IMR-90 (cell line): ENCODE data around the gene TBL3. TPM values are rescaled to one million over a fixed set of nuclear protein-coding genes. Genes with fewer than 3 reads are reported as not detected.
A peak's percentile ranks its signal among the peaks of the same experiment; 100 is the strongest.

ENCODE experiments used
- ATAC-seq: fragments of 200-7000 bp; cut with Tn5 transposase; 2 replicates; pipeline ENCODE4 v1.9.1; 2020; ENCODE audit warnings: low read depth, mild to moderate bottlenecking, moderate library complexity
- BruUV-seq: library from RNA; stranded (reverse); fragments of 400-500 nt; replicated peaks from 2 replicates; lab custom pipeline; 2021; lab: Mats Ljungman, UMichigan
- CTCF ChIA-PET: fragments of 300-600 bp; formaldehyde crosslinking; extraction: SDS; loops from one replicate; lab custom pipeline; 2021; ENCODE audit warnings: antibody characterized with exemption; lab: Yijun Ruan, JAX
- POLR2A ChIA-PET: fragments of 300-600 bp; sonication (Branson Sonifier 250); formaldehyde crosslinking; loops from one replicate; lab custom pipeline; 2022; ENCODE audit warnings: antibody characterized with exemption; ENCODE audit not compliant: unreplicated experiment; lab: Charles Lee
- DNase-seq: peaks from one replicate; pipeline ENCODE4 v3.0.0; 2013
- H2AFZ ChIP-seq: replicated peaks from 2 replicates; pipeline ENCODE3; 2013; ENCODE audit warnings: low read length, mild to moderate bottlenecking; ENCODE audit not compliant: poor library complexity
- H2AK5ac ChIP-seq: 2 replicates; pipeline ENCODE4 v1.6.1; 2013; ENCODE audit warnings: low read depth, low read length, inconsistent platforms
- H2AK9ac ChIP-seq: replicated peaks from 2 replicates; pipeline ENCODE3; 2013; ENCODE audit warnings: mild to moderate bottlenecking, low read depth, low read length, moderate library complexity; ENCODE audit not compliant: poor library complexity
- H2BK120ac ChIP-seq: 2 replicates; pipeline ENCODE4 v1.6.1; 2013; ENCODE audit warnings: low read depth, low read length, inconsistent platforms
- H2BK15ac ChIP-seq: 3 replicates; pipeline ENCODE4 v1.6.1; 2013; ENCODE audit warnings: low read depth, low read length, inconsistent platforms
- H2BK20ac ChIP-seq: 2 replicates; pipeline ENCODE4 v1.6.1; 2013; ENCODE audit warnings: low read depth, mild to moderate bottlenecking, inconsistent platforms, low read length, moderate library complexity
- H2BK5ac ChIP-seq: 2 replicates; pipeline ENCODE4 v1.6.1; 2013; ENCODE audit warnings: mild to moderate bottlenecking, low read depth, low read length, inconsistent platforms; ENCODE audit not compliant: poor library complexity, severe bottlenecking
- H3K14ac ChIP-seq: replicated peaks from 2 replicates; pipeline ENCODE4 v1.6.1; 2013; ENCODE audit warnings: low read depth, low read length, inconsistent platforms
- H3K18ac ChIP-seq: 2 replicates; pipeline ENCODE4 v1.6.1; 2013; ENCODE audit warnings: low read depth, low read length, control low read depth
- H3K23ac ChIP-seq: 2 replicates; pipeline ENCODE4 v1.6.1; 2013; ENCODE audit warnings: low read depth, low read length, inconsistent platforms
- H3K27ac ChIP-seq: 2 replicates; pipeline ENCODE4 v1.5.1; 2013; ENCODE audit warnings: mild to moderate bottlenecking, control low read depth, low read length; ENCODE audit not compliant: insufficient read depth
- H3K27me3 ChIP-seq: 2 replicates; pipeline ENCODE4 v1.6.1; 2013; ENCODE audit warnings: low read length; ENCODE audit not compliant: control insufficient read depth, insufficient read depth
- H3K36me3 ChIP-seq: 2 replicates; pipeline ENCODE4 v1.6.1; 2013; ENCODE audit warnings: low read length, mixed read lengths; ENCODE audit not compliant: control insufficient read depth, insufficient read depth
- H3K4ac ChIP-seq: 2 replicates; pipeline ENCODE4 v1.6.1; 2013; ENCODE audit warnings: low read depth, low read length, inconsistent platforms
- H3K4me1 ChIP-seq: 2 replicates; pipeline ENCODE4 v1.6.1; 2013; ENCODE audit warnings: low read length, mixed read lengths; ENCODE audit not compliant: control insufficient read depth, insufficient read depth
- H3K4me2 ChIP-seq: 2 replicates; pipeline ENCODE4 v1.6.1; 2013; ENCODE audit warnings: low read depth, mild to moderate bottlenecking, control low read depth, low read length, moderate library complexity
- H3K4me3 ChIP-seq: 2 replicates; pipeline ENCODE4 v1.5.1; 2013; ENCODE audit warnings: low read depth, mild to moderate bottlenecking, control low read depth, low read length, moderate library complexity; ENCODE audit not compliant: insufficient read depth
- H3K56ac ChIP-seq: 2 replicates; pipeline ENCODE4 v1.6.1; 2013; ENCODE audit warnings: low read length, inconsistent platforms; ENCODE audit not compliant: insufficient read depth; ENCODE audit errors: extremely low read depth
- H3K79me1 ChIP-seq, 2 experiments: 2 replicates each; pipeline ENCODE4 v1.6.1; 2013; ENCODE audit warnings: low read length in 2 of 2, inconsistent platforms in 1 of 2, low read depth in 1 of 2
- H3K9ac ChIP-seq: 2 replicates; pipeline ENCODE4 v1.6.1; 2013; ENCODE audit warnings: low read depth, low read length, control low read depth
- H3K9me1 ChIP-seq: 2 replicates; pipeline ENCODE4 v1.6.1; 2013; ENCODE audit warnings: low read length, inconsistent platforms; ENCODE audit not compliant: insufficient read depth
- H3K9me3 ChIP-seq: 2 replicates; pipeline ENCODE4 v1.6.1; 2013; ENCODE audit warnings: low read length; ENCODE audit not compliant: control insufficient read depth, insufficient read depth
- H4K20me1 ChIP-seq: 2 replicates; pipeline ENCODE4 v1.6.1; 2013; ENCODE audit warnings: low read length, inconsistent platforms; ENCODE audit not compliant: insufficient read depth
- H4K5ac ChIP-seq: 2 replicates; pipeline ENCODE4 v1.6.1; 2013; ENCODE audit warnings: mild to moderate bottlenecking, low read depth, low read length, control low read depth
- H4K8ac ChIP-seq, 2 experiments: 2 replicates each; pipeline ENCODE4 v1.6.1; 2013; ENCODE audit warnings: low read depth in 2 of 2, low read length in 2 of 2, control low read depth in 1 of 2, inconsistent platforms in 1 of 2
- H4K91ac ChIP-seq: 2 replicates; pipeline ENCODE4 v1.6.1; 2013; ENCODE audit warnings: low read depth, low read length, inconsistent platforms; ENCODE audit not compliant: insufficient read depth
- FOS ChIP-seq: fragments of 150-350 bp; IDR thresholded peaks from 2 replicates; pipeline ENCODE4 v1.6.1; 2016; ENCODE audit warnings: low read depth, low read length
- MAZ ChIP-seq: IDR thresholded peaks from 2 replicates; pipeline ENCODE4 v1.6.1; 2012; ENCODE audit warnings: low read depth, mild to moderate bottlenecking, low read length, improper control_type of control experiment, moderate library complexity, borderline replicate concordance
- MXI1 ChIP-seq: IDR thresholded peaks from 2 replicates; pipeline ENCODE4 v1.6.1; 2012; ENCODE audit warnings: low read depth, mild to moderate bottlenecking, low read length, moderate library complexity, borderline replicate concordance
- NFE2L2 ChIP-seq: fragments of 150-350 bp; IDR thresholded peaks from 2 replicates; pipeline ENCODE4 v1.6.1; 2016; ENCODE audit warnings: low read depth, mild to moderate bottlenecking, low read length
- POLR2A ChIP-seq: IDR thresholded peaks from 2 replicates; pipeline ENCODE4 v1.6.1; 2012; ENCODE audit warnings: mild to moderate bottlenecking, low read depth, low read length
- RFX5 ChIP-seq: IDR thresholded peaks from 2 replicates; pipeline ENCODE4 v1.8.0; 2012; ENCODE audit warnings: low read depth, mild to moderate bottlenecking, low read length, moderate library complexity
- WGBS, 2 experiments: methylation state at CpG; one replicate each; pipeline versions ENCODE4 v1.1.5 to v1.1.7; 2013; ENCODE audit warnings: missing lambda C conversion rate in 2 of 2; ENCODE audit not compliant: insufficient read length in 1 of 2; ENCODE audit errors: extremely low coverage in 2 of 2; 5-methylcytosine and 5-hydroxymethylcytosine counted together
- dilution Hi-C: fragments of 300-500 bp; cut with HindIII; formaldehyde crosslinking; loops from one replicate; pipeline ENCODE4 v1.14.3; 2018; ENCODE audit warnings: low sequenced_read_pairs; ENCODE audit not compliant: unreplicated experiment
- in situ Hi-C: fragments of 300-500 bp; cut with MboI; formaldehyde crosslinking; loops from 3 replicates; pipeline ENCODE4 v1.14.3; 2019; ENCODE audit warnings: low sequenced_read_pairs, inconsistent platforms, mixed read lengths
- intact Hi-C: fragments of 100-400 bp; cut with micrococcal nuclease; formaldehyde crosslinking; loops from 2 replicates; pipeline ENCODE4 v1.10.0; 2022
- polyA plus RNA-seq, 3 experiments: library from polyadenylated mRNA; depleted of rRNA; stranded (reverse); fragments of >200 nt; gene quantifications; 2 replicates each; pipeline ENCODE4 v1.2.3, GENCODE V29; 2012; ENCODE audit warnings: low replicate concordance in 1 of 3
- total RNA-seq: library from RNA; depleted of rRNA; stranded (reverse); fragments of >200 nt; gene quantifications from 2 replicates; pipeline ENCODE4 v1.2.3, GENCODE V29; 2012

TBL3 gene
- total and polyA plus RNA-seq, 2 of the 4 experiments (the other 2 are of a cell fraction): 38.5 to 60.8 TPM

DNA sequence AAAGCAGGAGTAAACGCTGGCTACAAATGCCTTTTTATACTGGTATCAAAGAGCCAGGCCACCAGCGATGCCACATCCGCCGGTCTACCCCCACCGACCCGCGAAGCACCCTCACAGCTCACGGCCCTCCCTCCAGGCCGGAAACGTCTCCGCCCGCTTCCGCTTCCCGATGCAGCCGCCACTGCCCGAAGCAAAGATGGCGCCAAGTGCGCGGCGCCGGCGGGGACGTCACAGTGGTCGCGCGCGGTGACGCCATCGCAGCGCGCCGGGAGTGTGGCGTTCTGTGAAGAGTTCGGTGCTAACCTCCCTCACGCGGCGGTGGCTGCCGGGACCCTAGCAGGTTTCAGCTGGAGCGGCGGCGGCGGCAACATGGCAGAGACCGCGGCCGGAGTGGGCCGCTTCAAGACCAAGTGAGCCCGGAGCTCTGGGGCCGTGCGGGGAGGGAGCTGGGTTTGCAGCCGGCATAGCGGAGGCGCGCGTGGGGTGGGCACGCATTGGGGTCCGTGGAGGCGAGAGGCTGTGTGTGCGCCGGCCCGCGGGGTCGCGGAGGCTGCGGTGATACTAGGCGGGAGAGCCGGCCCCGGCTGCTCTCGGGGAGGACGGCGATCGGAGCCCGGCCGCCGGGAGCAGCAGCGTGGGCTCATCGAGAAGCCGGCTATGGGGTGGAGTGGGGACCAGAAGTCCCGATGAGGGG lies at the start of gene TBL3 (continued):
- no peak for TF ChIP-seq RFX5
- TF ChIP-seq NFE2L2: peak; percentile 19; the same call in 1 of the 2 replicates
- TF ChIP-seq MAZ: peak; percentile 92
- peak; percentile 93 for TF ChIP-seq MXI1

DNA sequence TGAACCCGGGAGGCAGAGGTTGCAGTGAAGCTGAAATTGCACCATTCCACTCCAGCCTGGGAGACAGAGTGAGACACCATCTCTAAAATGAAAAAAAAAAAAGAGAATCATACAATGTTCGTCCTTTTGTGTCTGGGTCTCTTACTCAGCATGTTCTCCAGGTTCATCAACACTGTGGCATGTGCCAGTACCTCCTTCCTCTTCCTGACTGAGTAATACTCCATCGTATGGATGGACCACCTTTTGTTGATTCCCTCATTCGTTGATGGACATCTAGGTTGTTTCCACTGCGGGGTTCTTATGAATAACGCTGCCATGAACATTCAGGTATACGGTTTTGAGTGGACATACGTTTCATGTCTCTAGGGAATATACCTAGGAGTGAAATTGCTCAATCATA lies 49.5 kb upstream of the TBL3 start:
- no peaks in the 10 kb centered on the region for H3K36me3 ChIP-seq
- no peaks in the 10 kb centered on the region; the same call in 1 of the 2 replicates for H3K9me1 ChIP-seq
- no TSS peak for BruUV-seq
- no peak overlapping the region for H4K5ac ChIP-seq
- no peak overlapping the region for H4K91ac ChIP-seq
- no peak overlapping the region for H3K27ac ChIP-seq
- DNase-seq (no peak), ATAC-seq (no peak)
- no peak overlapping the region for H3K4me3 ChIP-seq
- TF ChIP-seq MAZ: no peak
- no peak for TF ChIP-seq POLR2A
- TF ChIP-seq FOS: no peak
- no peak overlapping the region for H4K8ac ChIP-seq
- no peak overlapping the region for H2AK9ac ChIP-seq
- ChIA-PET CTCF (interaction anchor here (1.2 kb wide), 1 partner anchor 140 kb away, joined by 3 read pairs; the partner anchor contains the start of genes NUBP2 and SPSB3), POLR2A (no interaction called here)
- in situ Hi-C loops (no loop called here), intact Hi-C loops (no loop called here), dilution Hi-C loops (no loop called here)
- no peak overlapping the region for H2BK20ac ChIP-seq
- no peak overlapping the region for H2BK15ac ChIP-seq
- no peak overlapping the region for H3K56ac ChIP-seq
- H3K18ac ChIP-seq: no peak overlapping the region
- peaks cover 65% of the 10 kb centered on the region for H3K27me3 ChIP-seq
- no peaks in the 10 kb centered on the region for H3K79me1 ChIP-seq
- H2BK120ac ChIP-seq: no peak overlapping the region
- no peak overlapping the region for H3K4ac ChIP-seq
- no peak overlapping the region for H3K9ac ChIP-seq
- H3K9me3 ChIP-seq: no peaks in the 10 kb centered on the region; the same call in 1 of the 2 replicates
- no peaks in the 10 kb centered on the region for H3K4me1 ChIP-seq
- no peak overlapping the region for H3K14ac ChIP-seq
- no peak overlapping the region for H2AFZ ChIP-seq
- no peak overlapping the region for H3K4me2 ChIP-seq
- no peak overlapping the region for H3K23ac ChIP-seq
- H4K20me1 ChIP-seq: no peaks in the 10 kb centered on the region
- WGBS, 2 experiments: 80% methylated on average over 2 of the region's 8 CpGs; no CpG with 5 or more reads in 1 of the 2 experiments
- H2BK5ac ChIP-seq: no peak overlapping the region
- no peak overlapping the region for H2AK5ac ChIP-seq
